ENCODE measurements around the gene GALNT10.

GALNT10 gene

GRCh38 chr5:154236536-154237375 is 46.2 kb downstream of the GALNT10 start:
- no peak for DNase-seq

GRCh38 chr5:154237376-154237743 is 46.8 kb downstream of the GALNT10 start:
- DNase-seq, result no peak

- DNase-seq, result no peak
Measured at GRCh38 chr5:154237946-154238345, 47.4 kb downstream of the GALNT10 start.

- DNase-seq, result no peak
Measured at GRCh38 chr5:154238776-154239481, 48.4 kb downstream of the GALNT10 start.

GRCh38 chr5:154240595-154240994 is 50.1 kb downstream of the GALNT10 start:
- DNase-seq, result no peak

- DNase-seq, result no peak
Measured at GRCh38 chr5:154241021-154241420, 50.5 kb downstream of the GALNT10 start.

GRCh38 chr5:154242442-154242841 is 51.9 kb downstream of the GALNT10 start:
- no peak for DNase-seq

GRCh38 chr5:154242964-154243376 is 52.4 kb downstream of the GALNT10 start:
- DNase-seq, result no peak

- no peak for DNase-seq
Measured at GRCh38 chr5:154243736-154244135, 53.2 kb downstream of the GALNT10 start.

- no peak for DNase-seq
Measured at GRCh38 chr5:154244476-154244875, 53.9 kb downstream of the GALNT10 start.

- no peak for DNase-seq
Measured at GRCh38 chr5:154248691-154249090, 58.2 kb downstream of the GALNT10 start.

- no peak for DNase-seq
Measured at GRCh38 chr5:154249826-154250225, 59.3 kb downstream of the GALNT10 start.

GRCh38 chr5:154251529-154251928 is 61.0 kb downstream of the GALNT10 start:
- DNase-seq, result no peak

- no peak for DNase-seq
Measured at GRCh38 chr5:154253807-154254206, 63.3 kb downstream of the GALNT10 start.

GRCh38 chr5:154254896-154255295 is 64.4 kb downstream of the GALNT10 start:
- DNase-seq, result no peak

GRCh38 chr5:154257046-154257445 is 66.5 kb downstream of the GALNT10 start:
- DNase-seq, result no peak

GRCh38 chr5:154258531-154259217 is 68.1 kb downstream of the GALNT10 start:
- no peak for DNase-seq

GRCh38 chr5:154260224-154260927 is 69.8 kb downstream of the GALNT10 start:
- no peak for DNase-seq

- DNase-seq, result no peak
Measured at GRCh38 chr5:154262342-154262741, 71.8 kb downstream of the GALNT10 start.

- no peak for DNase-seq
Measured at GRCh38 chr5:154264549-154265196, 74.1 kb downstream of the GALNT10 start.

- DNase-seq, result no peak
Measured at GRCh38 chr5:154265197-154265773, 74.8 kb downstream of the GALNT10 start.

- DNase-seq, result no peak
Measured at GRCh38 chr5:154267516-154267915, 77.0 kb downstream of the GALNT10 start.

All from NK-92 treated with Interleukin-12 subunit alpha and Interleukin-12 subunit beta, amount 100 ng/mL, for 24 hours (cell line).